CD4-positive, alpha-beta T cell treated with Interleukin-21 for 1 hour (primary cell): ENCODE results near the gene ELF5.

Experiments used
- DNase-seq: peaks from one replicate; pipeline ENCODE4 v3.0.0-alpha.2; 2020

Gene ELF5

GRCh38 chr11:34448223-34448994 lies 65.2 kb downstream of the ELF5 start:
- no peak for DNase-seq

- no peak for DNase-seq
Observed at GRCh38 chr11:34447044-34447443, 66.5 kb downstream of the ELF5 start.

- no peak for DNase-seq
Observed at GRCh38 chr11:34446386-34446785, 67.2 kb downstream of the ELF5 start.

DNA sequence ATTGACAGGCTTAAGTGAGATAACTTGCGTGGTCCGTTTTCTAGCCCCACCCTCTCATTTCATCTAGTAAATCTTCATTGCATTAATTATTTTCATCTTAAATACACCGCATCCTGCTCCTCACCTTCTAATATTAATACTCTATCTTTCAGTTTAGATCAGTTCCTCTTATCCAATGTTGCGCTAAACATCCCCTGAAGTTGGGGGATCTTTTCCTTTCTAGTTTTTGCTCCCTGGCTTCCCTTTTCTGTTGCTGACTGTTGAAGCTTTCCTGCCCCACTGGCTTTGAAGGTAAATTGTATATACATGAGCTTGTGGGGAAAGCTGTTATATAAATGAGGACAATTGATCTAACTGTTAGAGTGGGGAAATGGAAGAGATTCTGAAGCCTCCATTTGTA lies 67.6 kb downstream of the ELF5 start:
- DNase-seq: no peak

DNA sequence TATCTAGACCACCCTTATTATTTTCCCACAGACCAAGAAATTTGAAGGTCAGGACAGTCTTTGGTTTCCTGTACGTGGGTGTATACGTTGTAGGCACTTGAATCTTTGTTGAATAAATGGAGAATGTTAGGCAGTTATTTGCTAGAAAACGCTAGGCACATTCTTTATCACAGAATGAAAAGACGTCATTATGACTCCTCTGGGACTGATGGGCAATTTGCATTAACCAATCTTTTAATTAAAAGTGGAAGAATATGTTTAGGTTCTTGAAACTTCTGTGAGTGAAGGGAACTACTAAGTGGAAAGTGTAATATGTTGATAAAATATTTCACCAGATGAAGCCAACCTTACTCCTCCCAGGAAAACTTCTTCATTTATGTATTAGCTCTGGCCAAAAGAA lies 69.2 kb downstream of the ELF5 start:
- DNase-seq: no peak

GRCh38 chr11:34443136-34443535 lies 70.5 kb downstream of the ELF5 start:
- DNase-seq: no peak

GRCh38 chr11:34441814-34442213 lies 71.8 kb downstream of the ELF5 start:
- no peak for DNase-seq

- DNase-seq: no peak
Observed at GRCh38 chr11:34439610-34440198, 73.9 kb downstream of the ELF5 start.

GRCh38 chr11:34438529-34439507 lies 74.8 kb downstream of the ELF5 start, which contains the start of gene CAT:
Gene CAT, plus strand, starts transcription at chr11:34438934. Its CDS starts 80 bp downstream, at chr11:34439014.
- DNase-seq: peak; percentile 98

DNA sequence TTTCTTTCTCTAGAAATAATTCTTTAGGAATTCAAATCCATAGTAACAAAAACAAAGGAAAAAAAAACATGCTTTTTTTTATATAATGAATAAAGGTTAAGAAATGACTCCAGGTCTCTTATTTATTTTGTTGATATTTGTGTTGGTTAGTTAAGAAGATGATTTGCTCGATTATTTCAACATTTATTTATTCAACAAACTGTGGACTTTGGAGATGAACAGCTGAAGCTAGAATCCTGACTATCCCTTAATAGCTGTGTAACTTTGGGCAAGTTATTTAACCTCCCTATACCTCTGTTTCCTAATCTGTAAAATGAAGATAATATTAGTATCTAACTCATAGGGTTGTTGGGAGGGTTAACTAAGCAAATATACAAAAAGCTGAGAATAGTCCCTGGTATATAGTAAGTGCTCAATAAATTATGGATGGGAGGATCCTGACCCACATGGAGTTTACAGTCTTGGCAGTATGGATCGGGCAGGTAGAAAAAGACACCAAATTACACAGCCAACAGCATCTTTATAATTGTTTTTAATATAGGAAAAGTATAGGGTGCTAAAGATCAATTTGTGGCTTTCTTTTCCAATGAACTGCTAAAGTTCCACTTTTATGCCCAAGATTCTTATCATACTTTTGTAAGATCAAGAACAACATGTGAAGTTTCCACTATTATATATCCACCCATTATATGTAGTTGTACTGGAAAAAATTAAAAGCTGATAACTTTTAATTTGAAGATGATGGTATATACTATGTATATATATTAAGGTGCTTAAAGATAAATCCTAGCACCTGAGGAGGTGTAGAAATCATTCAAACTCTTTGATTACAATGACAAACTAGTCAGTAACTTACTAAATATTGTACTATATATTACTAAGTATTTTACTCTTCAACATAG lies 76.1 kb downstream of the ELF5 start:
- DNase-seq: no peak

DNA sequence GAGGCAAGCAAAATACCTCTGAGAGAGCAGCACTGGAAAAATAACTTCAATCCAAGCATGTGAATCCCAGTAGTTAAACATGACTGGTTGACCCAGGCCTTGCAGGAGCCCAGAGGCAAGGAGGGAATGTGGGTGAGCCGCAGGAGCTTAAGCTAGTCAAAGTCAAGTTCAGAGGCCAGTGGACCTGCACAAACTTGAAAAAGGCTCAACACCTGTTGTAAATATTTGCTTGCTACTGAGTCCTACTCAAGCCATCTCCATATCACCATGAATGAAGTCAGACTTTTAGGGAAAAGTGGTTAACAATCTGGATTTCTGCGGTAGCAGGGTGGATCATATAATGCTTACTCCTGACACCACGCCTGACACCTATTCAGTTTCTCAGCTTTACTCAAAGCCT lies 79.7 kb downstream of the ELF5 start:
- DNase-seq: no peak

DNA sequence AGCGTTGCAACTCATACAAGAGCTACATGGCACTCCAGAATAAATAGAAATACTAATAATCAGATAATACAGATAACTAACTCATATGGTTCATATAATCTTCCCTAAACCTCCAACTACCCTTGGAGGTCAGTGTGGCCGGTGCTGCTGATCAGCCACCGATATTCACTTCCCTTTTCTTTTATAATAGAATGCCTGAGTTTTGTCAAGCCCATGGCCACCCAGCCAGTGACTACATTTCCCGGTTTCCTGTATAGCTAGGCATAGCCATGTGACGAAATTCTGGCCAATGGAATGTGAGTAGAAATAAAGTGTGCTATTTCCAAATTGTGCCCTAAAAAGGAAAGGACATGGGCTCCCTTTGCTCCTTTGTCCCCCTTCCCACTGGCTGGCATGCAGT lies 80.8 kb downstream of the ELF5 start:
- no peak for DNase-seq

- DNase-seq: no peak
Observed at GRCh38 chr11:34431979-34432378, 81.6 kb downstream of the ELF5 start.
